Kidney (tissue), 14 donors: ENCODE measurements around the gene CEP68. TPM values are rescaled to one million over a fixed set of nuclear protein-coding genes. Genes with fewer than 3 reads are reported as not detected.
"Not testable (repeated sequence)": the region's sequence is repeated elsewhere in the genome, so short reads cannot be mapped to it uniquely, and the experiment has no call there.

Experiments
- DNase-seq, 5 donors: peaks; one replicate each; pipeline ENCODE4 v3.0.0-alpha.2; 2013 to 2020
- FAIRE-seq: peaks from 2 replicates; lab custom pipeline; 2012; peaks lifted over from hg19 to GRCh38; lab: Jason Lieb, UNC
- H3K27ac ChIP-seq, 2 donors: one replicate each; pipeline ENCODE4 v1.7.0; 2013; ENCODE audit warnings: low read depth in 2 of 2, low read length in 2 of 2, inconsistent platforms in 1 of 2
- H3K27me3 ChIP-seq: one replicate; pipeline ENCODE4 v1.7.1; 2013; ENCODE audit warnings: low read length, inconsistent platforms; ENCODE audit not compliant: control insufficient read depth, insufficient read depth
- H3K36me3 ChIP-seq, 3 donors: one replicate each; pipeline versions ENCODE4 v1.7.0 to v1.7.1; 2013; ENCODE audit warnings: low read length in 3 of 3, control low read depth in 1 of 3, inconsistent platforms in 1 of 3; ENCODE audit not compliant: insufficient read depth in 3 of 3, control insufficient read depth in 2 of 3
- H3K4me1 ChIP-seq, 3 donors: one replicate each; pipeline versions ENCODE4 v1.7.0 to v1.7.1; 2013; ENCODE audit warnings: low read length in 3 of 3, inconsistent platforms in 1 of 3, low read depth in 1 of 3; ENCODE audit not compliant: control insufficient read depth in 2 of 3, insufficient read depth in 2 of 3
- H3K4me3 ChIP-seq, 3 donors: one replicate each; pipeline versions ENCODE4 v1.7.0 to v1.8.1; 2013; ENCODE audit warnings: low read length in 3 of 3, control low read depth in 1 of 3, inconsistent platforms in 1 of 3
- H3K9ac ChIP-seq, 3 donors: one replicate each; pipeline versions ENCODE4 v1.7.0 to v1.7.1; 2013; ENCODE audit warnings: low read length in 3 of 3, control low read depth in 1 of 3, inconsistent platforms in 1 of 3
- H3K9me3 ChIP-seq, 3 donors: one replicate each; pipeline versions ENCODE4 v1.7.0 to v1.7.1; 2013; ENCODE audit warnings: low read length in 3 of 3, control low read depth in 1 of 3, inconsistent platforms in 1 of 3; ENCODE audit not compliant: control insufficient read depth in 2 of 3, insufficient read depth in 1 of 3
- CTCF ChIP-seq: IDR thresholded peaks from 3 replicates; pipeline ENCODE4 v1.5.1; 2012; ENCODE audit warnings: mild to moderate bottlenecking, moderate library complexity, borderline replicate concordance; ENCODE audit not compliant: insufficient read depth; ENCODE audit errors: extremely low read depth
- intact Hi-C: fragments of 100-400 bp; cut with DNase I; formaldehyde crosslinking; loops from one replicate; pipeline ENCODE4 v1.11.1; 2022
- polyA plus RNA-seq: library from polyadenylated mRNA; stranded (reverse); fragments of 350-450 nt; fragmentation: Illumina TruSeq; extraction: RNeasy Lipid Tissue Mini Kit (QIAGEN cat#74804); gene quantifications from one replicate; pipeline ENCODE4 v1.2.3, GENCODE V29; 2014; ENCODE audit warnings: low read depth, low replicate concordance; ENCODE audit not compliant: insufficient read depth
- total RNA-seq: library from RNA; stranded (reverse); fragmentation: NEBNext Ultra II Directional; extraction: Animal tissue kit (Norgen Biotek cat#: 25700); gene quantifications from one replicate; pipeline ENCODE4 v1.2.1, GENCODE V29; 2021
- donor health status: control.
- donor health status: control.
- donor health status: control.
- donor health status: control.
- donor health status: control.
- donor health status: DM: yes; HTN: yes; CAD: no.
- donor health status: Normal renal cell carcinoma (clear cell type).

The CEP68 gene
- total and polyA plus RNA-seq, 2 donors from 2014 or later, result 5.6 to 20.3 TPM

GRCh38 chr2:65122313-65122712 is 66.1 kb downstream of the CEP68 start:
- DNase-seq (no peak), FAIRE-seq (no peak)
- Histone ChIP-seq H3K27me3 (no peaks in the 10 kb centered on the region), H3K27ac (no peak overlapping the region), H3K9me3 (no peaks in the 10 kb centered on the region), H3K36me3 (no peaks in the 10 kb centered on the region), H3K9ac (no peak overlapping the region), H3K4me3 (no peak overlapping the region), H3K4me1 (peaks cover 0 to 28% (median 8%) of the 10 kb centered on the region in 3 donors)
- TF ChIP-seq CTCF, result no peak
- intact Hi-C loops, result no loop called here

- DNase-seq, H3K27ac ChIP-seq, H3K36me3 ChIP-seq, intact Hi-C loops, H3K4me3 ChIP-seq, H3K9me3 ChIP-seq, H3K9ac ChIP-seq, FAIRE-seq, H3K27me3 ChIP-seq: not testable (repeated sequence)
- peaks cover 0 to 29% (median 5%) of the 10 kb centered on the region in 3 donors for H3K4me1 ChIP-seq
These were observed 69.2 kb downstream of the CEP68 start for GRCh38 chr2:65125457-65125856.

GRCh38 chr2:65128297-65129190 is 72.3 kb downstream of the CEP68 start:
- H3K27me3 ChIP-seq, result no peaks in the 10 kb centered on the region
- peak overlapping the region; percentile 56 to 99 for H3K27ac ChIP-seq
- H3K4me1 ChIP-seq, result peaks cover 0 to 32% (median 5%) of the 10 kb centered on the region in 3 donors
- DNase-seq (peak in 2 of 5 donors; percentile 43 to 60), FAIRE-seq (no peak)
- H3K4me3 ChIP-seq, result peak overlapping the region; percentile 93 to 98 (median 97)
- TF ChIP-seq CTCF, result no peak
- no peaks in the 10 kb centered on the region for H3K9me3 ChIP-seq
- H3K9ac ChIP-seq, result peak overlapping the region; percentile 73 to 97 (median 95)
- intact Hi-C loops, result no loop called here
- no peaks in the 10 kb centered on the region for H3K36me3 ChIP-seq

GRCh38 chr2:65129286-65129825 is 73.1 kb downstream of the CEP68 start:
- no peak for TF ChIP-seq CTCF
- peak overlapping the region; percentile 93 to 98 (median 97) for H3K4me3 ChIP-seq
- no peaks in the 10 kb centered on the region for H3K27me3 ChIP-seq
- intact Hi-C loops, result no loop called here
- H3K9me3 ChIP-seq, result no peaks in the 10 kb centered on the region
- no peak for FAIRE-seq
- peak overlapping the region; percentile 73 to 97 (median 95) for H3K9ac ChIP-seq
- peak overlapping the region; percentile 99 to 100 for H3K27ac ChIP-seq
- DNase-seq, result peak in 3 of 5 donors; percentile 63 to 90 (median 74)
- peaks cover 0 to 32% (median 0%) of the 10 kb centered on the region in 3 donors for H3K4me1 ChIP-seq
- no peaks in the 10 kb centered on the region for H3K36me3 ChIP-seq
